Globus pallidus (tissue), 1 donor: ENCODE results near the gene ANAPC1.
"Not testable (repeated sequence)": the region's sequence is repeated elsewhere in the genome, so short reads cannot be mapped to it uniquely, and the experiment has no call there.

ENCODE experiments used
- DNase-seq: peaks from one replicate; pipeline ENCODE4 v3.0.0-alpha.2; 2015; ENCODE audit warnings: low spot score

The ANAPC1 gene

GRCh38 chr2:111812970-111813622 lies 70.9 kb downstream of the ANAPC1 start:
- not testable (repeated sequence) for DNase-seq

- not testable (repeated sequence) for DNase-seq
Observed at GRCh38 chr2:111790633-111791032, 93.4 kb downstream of the ANAPC1 start.

GRCh38 chr2:111784081-111784480 lies 99.9 kb downstream of the ANAPC1 start:
- DNase-seq: not testable (repeated sequence)

GRCh38 chr2:111782195-111782594 lies 101.8 kb downstream of the ANAPC1 start:
- DNase-seq: not testable (repeated sequence)

- not testable (repeated sequence) for DNase-seq
Observed at GRCh38 chr2:111781443-111782094, 102.4 kb downstream of the ANAPC1 start.

- not testable (repeated sequence) for DNase-seq
Observed at GRCh38 chr2:111777155-111777554, 106.8 kb downstream of the ANAPC1 start.

- not testable (repeated sequence) for DNase-seq
Observed at GRCh38 chr2:111776296-111776695, 107.7 kb downstream of the ANAPC1 start.

- DNase-seq: not testable (repeated sequence)
Observed at GRCh38 chr2:111772180-111772579, 111.8 kb downstream of the ANAPC1 start.

GRCh38 chr2:111770916-111771658 lies 112.9 kb downstream of the ANAPC1 start:
- DNase-seq: not testable (repeated sequence)

GRCh38 chr2:111768266-111769190 lies 115.5 kb downstream of the ANAPC1 start:
- DNase-seq: not testable (repeated sequence)

GRCh38 chr2:111767087-111767486 lies 116.9 kb downstream of the ANAPC1 start:
- peak; percentile 22 for DNase-seq

- DNase-seq: not testable (repeated sequence)
Observed at GRCh38 chr2:111766295-111766694, 117.7 kb downstream of the ANAPC1 start.

GRCh38 chr2:111764151-111764550 lies 119.8 kb downstream of the ANAPC1 start:
- not testable (repeated sequence) for DNase-seq

GRCh38 chr2:111760697-111761284 lies 123.2 kb downstream of the ANAPC1 start:
- DNase-seq: not testable (repeated sequence)

GRCh38 chr2:111752533-111752932 lies 131.5 kb downstream of the ANAPC1 start:
- not testable (repeated sequence) for DNase-seq

- DNase-seq: not testable (repeated sequence)
Observed at GRCh38 chr2:111750641-111751040, 133.4 kb downstream of the ANAPC1 start.

GRCh38 chr2:111748429-111748828 lies 135.6 kb downstream of the ANAPC1 start:
- DNase-seq: not testable (repeated sequence)

GRCh38 chr2:111747410-111748115 lies 136.4 kb downstream of the ANAPC1 start:
- not testable (repeated sequence) for DNase-seq

- not testable (repeated sequence) for DNase-seq
Observed at GRCh38 chr2:111744751-111745150, 139.2 kb downstream of the ANAPC1 start.

- DNase-seq: not testable (repeated sequence)
Observed at GRCh38 chr2:111741517-111741916, 142.5 kb downstream of the ANAPC1 start.
